Thyroid gland (tissue), 4 donors: ENCODE results near the gene ZNF774.

Experiments used
- POLR2A ChIP-seq, 2 donors: fragments of 450-650 bp; IDR thresholded peaks; one replicate each; pipeline ENCODE4 v1.6.1; 2017; ENCODE audit warnings: antibody characterized with exemption in 2 of 2, mild to moderate bottlenecking in 2 of 2, moderate library complexity in 1 of 2
- TF ChIP-seq, protein P1 (sequence below), 6 experiments: fragments of 200-600 bp in 3 of 6; fragments of 450-650 bp in 3 of 6; sonication (generic) in 3 of 6; IDR thresholded peaks; one replicate each; pipeline ENCODE4 v1.5.1; 2016 to 2019; ENCODE audit warnings: antibody characterized with exemption in 6 of 6, mild to moderate bottlenecking in 2 of 6, inconsistent platforms in 1 of 6, moderate library complexity in 1 of 6

DNA sequence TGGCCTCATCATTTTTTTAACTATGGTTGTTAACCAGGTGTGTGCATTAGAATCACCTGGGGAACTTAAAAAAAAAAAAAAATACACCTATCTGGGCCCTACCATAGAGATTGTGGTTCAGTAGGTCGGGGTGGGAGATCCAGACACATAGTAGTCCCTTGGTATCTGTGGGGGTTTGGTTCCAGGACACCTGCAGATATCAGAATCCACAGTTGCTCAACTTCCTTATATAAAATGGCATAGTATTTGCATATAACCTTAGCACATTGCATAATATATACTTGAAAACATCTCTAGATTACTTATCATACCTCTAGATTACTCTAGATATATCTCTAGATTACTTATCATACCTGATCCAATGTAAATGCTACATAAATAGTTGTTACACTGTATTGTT, 41.0 kb downstream of the ZNF774 start:
- TF ChIP-seq, protein P1, sequence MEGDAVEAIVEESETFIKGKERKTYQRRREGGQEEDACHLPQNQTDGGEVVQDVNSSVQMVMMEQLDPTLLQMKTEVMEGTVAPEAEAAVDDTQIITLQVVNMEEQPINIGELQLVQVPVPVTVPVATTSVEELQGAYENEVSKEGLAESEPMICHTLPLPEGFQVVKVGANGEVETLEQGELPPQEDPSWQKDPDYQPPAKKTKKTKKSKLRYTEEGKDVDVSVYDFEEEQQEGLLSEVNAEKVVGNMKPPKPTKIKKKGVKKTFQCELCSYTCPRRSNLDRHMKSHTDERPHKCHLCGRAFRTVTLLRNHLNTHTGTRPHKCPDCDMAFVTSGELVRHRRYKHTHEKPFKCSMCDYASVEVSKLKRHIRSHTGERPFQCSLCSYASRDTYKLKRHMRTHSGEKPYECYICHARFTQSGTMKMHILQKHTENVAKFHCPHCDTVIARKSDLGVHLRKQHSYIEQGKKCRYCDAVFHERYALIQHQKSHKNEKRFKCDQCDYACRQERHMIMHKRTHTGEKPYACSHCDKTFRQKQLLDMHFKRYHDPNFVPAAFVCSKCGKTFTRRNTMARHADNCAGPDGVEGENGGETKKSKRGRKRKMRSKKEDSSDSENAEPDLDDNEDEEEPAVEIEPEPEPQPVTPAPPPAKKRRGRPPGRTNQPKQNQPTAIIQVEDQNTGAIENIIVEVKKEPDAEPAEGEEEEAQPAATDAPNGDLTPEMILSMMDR (IDR thresholded peaks at IDR 0.05) = no peak
- no peak for TF ChIP-seq POLR2A (IDR thresholded peaks at IDR 0.05)
